IgD-negative memory B cell (primary cell): ENCODE measurements around the gene C12orf57. TPM values are rescaled to one million over a fixed set of nuclear protein-coding genes. Genes with fewer than 3 reads are reported as not detected.
A peak's percentile ranks its signal among the peaks of the same experiment; 100 is the strongest.

Experiments
- H3K27ac Mint-ChIP-seq, 3 donors: one replicate each; pipeline ENCODE4 v1.8.0; 2020 to 2022; ENCODE audit warnings: mild to moderate bottlenecking in 3 of 3, mixed read lengths in 3 of 3, moderate library complexity in 1 of 3
- H3K27me3 Mint-ChIP-seq: one replicate; pipeline ENCODE4 v1.8.0; 2021; ENCODE audit warnings: mixed read lengths
- H3K36me3 Mint-ChIP-seq: one replicate; pipeline ENCODE4 v1.8.0; 2020; ENCODE audit warnings: mild to moderate bottlenecking, mixed read lengths
- H3K4me1 Mint-ChIP-seq, 3 donors: one replicate each; pipeline ENCODE4 v1.8.0; 2020 to 2022; ENCODE audit warnings: mixed read lengths in 3 of 3, mild to moderate bottlenecking in 1 of 3
- H3K4me3 Mint-ChIP-seq, 4 donors: one replicate each; pipeline ENCODE4 v1.8.0; 2020 to 2022; ENCODE audit warnings: mild to moderate bottlenecking in 4 of 4, mixed read lengths in 4 of 4, moderate library complexity in 3 of 4
- H3K9me3 Mint-ChIP-seq, 3 donors: one replicate each; pipeline ENCODE4 v1.8.0; 2020 to 2021; ENCODE audit warnings: mixed read lengths in 3 of 3, mild to moderate bottlenecking in 1 of 3
- polyA plus RNA-seq: library from polyadenylated mRNA; unstranded; fragments of 300-500 nt; fragmentation: Illumina TruSeq; gene quantifications from one replicate; pipeline ENCODE4 v1.2.3, GENCODE V29; 2021

The C12orf57 gene
- polyA plus RNA-seq, 1 donor from 2014 or later, result 141 TPM

DNA sequence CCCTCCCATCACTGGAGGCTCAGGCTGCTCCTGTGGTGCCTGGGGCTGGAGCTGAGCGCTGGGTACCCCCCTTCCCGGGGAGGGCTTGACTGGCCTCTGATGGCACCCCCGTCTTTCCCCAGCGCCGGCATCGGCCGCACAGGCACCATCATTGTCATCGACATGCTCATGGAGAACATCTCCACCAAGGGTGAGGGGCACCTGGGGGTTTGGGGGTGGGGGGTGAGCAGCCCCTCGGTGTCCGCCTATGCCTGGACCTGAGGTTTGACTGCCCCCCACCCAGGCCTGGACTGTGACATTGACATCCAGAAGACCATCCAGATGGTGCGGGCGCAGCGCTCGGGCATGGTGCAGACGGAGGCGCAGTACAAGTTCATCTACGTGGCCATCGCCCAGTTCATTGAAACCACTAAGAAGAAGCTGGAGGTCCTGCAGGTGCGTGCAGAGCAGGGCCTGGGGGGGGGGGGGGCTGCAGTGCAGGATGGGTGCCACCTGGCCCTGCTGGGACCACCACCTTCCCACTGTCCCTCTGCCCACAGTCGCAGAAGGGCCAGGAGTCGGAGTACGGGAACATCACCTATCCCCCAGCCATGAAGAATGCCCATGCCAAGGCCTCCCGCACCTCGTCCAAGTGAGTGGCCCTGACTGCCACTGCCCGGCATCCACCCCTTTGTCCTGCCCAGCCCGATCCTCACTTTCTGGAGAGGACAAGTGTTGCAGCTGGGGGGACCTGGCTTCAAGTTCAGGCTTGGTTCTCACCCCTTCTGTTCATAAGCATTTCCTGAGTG, 16.2 kb downstream of the C12orf57 start:
- H3K36me3 Mint-ChIP-seq, result peaks cover 15% of the 10 kb centered on the region
- H3K27ac Mint-ChIP-seq, result peak overlapping the region; percentile 94 to 99 (median 95)
- no peaks in the 10 kb centered on the region for H3K27me3 Mint-ChIP-seq
- H3K9me3 Mint-ChIP-seq, result no peaks in the 10 kb centered on the region
- peak overlapping the region; percentile 76 to 95 (median 88) for H3K4me3 Mint-ChIP-seq
- H3K4me1 Mint-ChIP-seq, result peaks cover 44 to 70% (median 69%) of the 10 kb centered on the region in 3 donors

- peaks cover 48 to 67% (median 67%) of the 10 kb centered on the region in 3 donors for H3K4me1 Mint-ChIP-seq
- peak overlapping the region; percentile 76 to 95 (median 86) for H3K4me3 Mint-ChIP-seq
- H3K9me3 Mint-ChIP-seq, result no peaks in the 10 kb centered on the region
- peak overlapping the region; percentile 93 to 99 (median 95) for H3K27ac Mint-ChIP-seq
- peaks cover 12% of the 10 kb centered on the region for H3K36me3 Mint-ChIP-seq
- H3K27me3 Mint-ChIP-seq, result no peaks in the 10 kb centered on the region
These were observed 16.9 kb downstream of the C12orf57 start for GRCh38 chr12:6960593-6961277.

GRCh38 chr12:6961278-6961694, 17.5 kb downstream of the C12orf57 start:
- Mint-ChIP-seq H3K36me3 (peaks cover 12% of the 10 kb centered on the region), H3K4me3 (peak overlapping the region; percentile 44 to 95 (median 86)), H3K4me1 (peaks cover 48 to 63% (median 61%) of the 10 kb centered on the region in 3 donors), H3K27ac (peak overlapping the region; percentile 93 to 99 (median 95)), H3K27me3 (no peaks in the 10 kb centered on the region), H3K9me3 (no peaks in the 10 kb centered on the region)

- Mint-ChIP-seq H3K9me3 (no peaks in the 10 kb centered on the region), H3K36me3 (peaks cover 9% of the 10 kb centered on the region), H3K4me1 (peaks cover 43 to 58% (median 56%) of the 10 kb centered on the region in 3 donors), H3K27me3 (no peaks in the 10 kb centered on the region), H3K4me3 (peak overlapping the region; percentile 46 to 95 (median 86)), H3K27ac (peak overlapping the region; percentile 93 to 99 (median 95))
These were observed 18.0 kb downstream of the C12orf57 start for GRCh38 chr12:6961695-6962284.

DNA sequence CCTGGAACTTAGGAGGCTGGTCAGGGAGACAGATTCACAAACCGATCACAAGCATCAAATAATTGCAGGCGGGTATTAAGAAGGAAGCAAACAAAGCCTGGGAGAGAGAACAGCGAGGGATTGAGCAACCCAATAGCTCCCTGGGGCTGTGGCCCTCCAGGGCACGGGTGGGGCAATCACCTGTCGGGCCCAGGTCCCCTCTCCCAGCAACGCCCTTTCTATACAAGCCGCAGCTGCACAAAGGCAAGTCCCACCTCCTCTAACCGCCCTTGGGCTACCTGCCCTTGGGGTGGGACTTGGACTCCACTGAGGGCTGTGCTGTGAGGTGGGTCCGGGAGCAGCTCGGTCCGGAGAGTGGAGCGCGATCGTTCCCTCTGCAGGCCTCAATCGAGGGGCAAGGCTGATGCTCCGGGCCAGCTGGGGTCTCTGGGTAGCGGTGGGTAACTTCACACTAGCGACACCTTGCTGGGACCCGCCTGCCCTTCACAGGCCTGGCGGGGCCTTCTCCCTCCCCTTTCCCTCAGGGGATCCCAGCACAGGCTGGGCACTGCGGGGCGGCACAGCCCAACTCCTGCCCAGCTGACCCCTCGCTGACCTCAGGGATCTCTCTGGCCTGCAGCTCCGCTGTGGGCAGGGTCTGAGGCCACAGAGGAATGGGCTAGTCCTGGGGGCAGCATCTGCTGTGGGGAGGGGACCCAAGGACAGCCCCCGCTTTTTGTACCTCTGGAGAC, 18.6 kb downstream of the C12orf57 start:
- H3K36me3 Mint-ChIP-seq, result peaks cover 4% of the 10 kb centered on the region
- peak overlapping the region; percentile 93 to 99 (median 95) for H3K27ac Mint-ChIP-seq
- H3K27me3 Mint-ChIP-seq, result no peaks in the 10 kb centered on the region
- peak overlapping the region in 3 of 4 donors; percentile 46 to 95 (median 86) for H3K4me3 Mint-ChIP-seq
- peaks cover 38 to 57% (median 51%) of the 10 kb centered on the region in 3 donors for H3K4me1 Mint-ChIP-seq
- H3K9me3 Mint-ChIP-seq, result no peaks in the 10 kb centered on the region

DNA sequence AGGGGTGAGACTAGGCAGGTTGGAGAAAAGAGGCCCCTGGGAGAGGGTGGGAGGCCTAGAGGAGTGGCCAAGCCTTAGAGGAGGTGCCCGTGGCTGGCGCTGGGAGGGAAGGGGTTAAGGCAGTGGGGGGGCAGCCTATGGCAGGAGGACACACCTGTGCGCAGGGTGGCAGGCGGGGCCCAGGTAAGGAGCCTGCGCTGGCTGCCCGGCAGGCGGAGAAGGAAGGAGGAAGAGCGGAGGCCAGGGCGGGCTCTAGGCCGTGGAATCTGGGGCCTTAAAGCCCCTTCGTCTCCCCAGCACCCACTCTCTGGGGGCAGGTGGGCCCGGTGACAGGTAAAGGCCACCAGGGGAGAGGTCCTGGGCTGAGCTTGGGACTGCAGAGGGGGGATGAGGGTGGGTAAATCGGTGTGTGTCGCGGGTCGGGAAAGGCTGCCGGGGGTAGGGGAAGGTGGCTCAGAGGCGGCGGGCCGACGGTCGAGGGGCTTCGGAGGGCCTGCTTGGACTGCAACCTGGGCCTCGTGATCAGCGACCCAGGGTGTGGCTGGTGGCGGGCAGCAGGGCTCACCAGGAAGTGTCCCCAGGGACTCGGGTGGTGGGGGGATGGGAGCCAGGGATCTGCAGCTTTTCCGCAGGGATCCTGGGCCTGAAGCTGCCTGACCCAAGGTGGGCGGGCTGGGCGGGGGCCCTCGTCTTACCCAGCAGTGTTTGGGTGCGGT, 19.4 kb downstream of the C12orf57 start:
- H3K27me3 Mint-ChIP-seq, result no peaks in the 10 kb centered on the region
- H3K4me3 Mint-ChIP-seq, result peak overlapping the region in 1 of 4 donors; percentile 58
- no peaks in the 10 kb centered on the region for H3K9me3 Mint-ChIP-seq
- H3K4me1 Mint-ChIP-seq, result peaks cover 36 to 51% (median 44%) of the 10 kb centered on the region in 3 donors
- peak overlapping the region in 2 of 3 donors; percentile 39 to 95 for H3K27ac Mint-ChIP-seq
- H3K36me3 Mint-ChIP-seq, result peaks cover 4% of the 10 kb centered on the region

DNA sequence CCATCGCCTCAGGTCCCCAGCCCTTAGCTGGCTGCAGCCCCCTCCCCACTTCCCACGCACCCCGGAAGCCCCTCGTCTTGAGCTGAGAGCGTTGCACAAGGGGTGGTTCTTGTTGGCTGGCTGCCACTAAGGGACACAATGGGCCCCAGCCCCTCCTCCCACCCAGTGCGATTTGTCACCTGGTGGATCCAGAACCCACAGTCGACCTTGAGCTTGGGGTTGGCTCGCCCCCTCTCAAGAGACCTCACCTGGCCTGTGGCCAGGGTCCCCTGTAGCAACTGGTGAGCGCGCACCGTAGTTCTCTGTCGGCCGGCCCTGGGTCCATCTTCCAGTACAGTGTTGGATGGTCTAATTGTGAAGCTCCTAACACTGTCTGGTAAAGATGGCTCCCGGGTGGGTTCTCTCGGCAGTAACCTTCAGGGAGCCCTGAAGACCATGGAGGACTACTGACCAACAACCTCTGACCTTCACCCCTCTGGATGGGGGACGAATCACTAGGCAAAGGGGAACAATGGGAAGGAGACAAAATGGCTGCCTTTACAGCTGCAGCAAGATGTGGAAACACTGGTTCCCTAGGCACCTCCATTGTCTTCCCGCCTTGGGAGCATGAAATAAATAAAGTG, 20.1 kb downstream of the C12orf57 start:
- H3K4me3 Mint-ChIP-seq, result peak overlapping the region in 1 of 4 donors; percentile 66
- H3K27me3 Mint-ChIP-seq, result no peaks in the 10 kb centered on the region
- peaks cover 30 to 49% (median 41%) of the 10 kb centered on the region in 3 donors for H3K4me1 Mint-ChIP-seq
- H3K9me3 Mint-ChIP-seq, result no peaks in the 10 kb centered on the region
- peaks cover 4% of the 10 kb centered on the region for H3K36me3 Mint-ChIP-seq
- H3K27ac Mint-ChIP-seq, result peak overlapping the region in 2 of 3 donors; percentile 53 to 70

- Mint-ChIP-seq H3K27ac (peak overlapping the region; percentile 70 to 90 (median 72)), H3K9me3 (no peaks in the 10 kb centered on the region), H3K4me3 (peak overlapping the region in 1 of 4 donors; percentile 66), H3K27me3 (no peaks in the 10 kb centered on the region), H3K36me3 (peaks cover 1% of the 10 kb centered on the region), H3K4me1 (peaks cover 29 to 48% (median 39%) of the 10 kb centered on the region in 3 donors)
These were observed 20.8 kb downstream of the C12orf57 start for GRCh38 chr12:6964605-6965025.

DNA sequence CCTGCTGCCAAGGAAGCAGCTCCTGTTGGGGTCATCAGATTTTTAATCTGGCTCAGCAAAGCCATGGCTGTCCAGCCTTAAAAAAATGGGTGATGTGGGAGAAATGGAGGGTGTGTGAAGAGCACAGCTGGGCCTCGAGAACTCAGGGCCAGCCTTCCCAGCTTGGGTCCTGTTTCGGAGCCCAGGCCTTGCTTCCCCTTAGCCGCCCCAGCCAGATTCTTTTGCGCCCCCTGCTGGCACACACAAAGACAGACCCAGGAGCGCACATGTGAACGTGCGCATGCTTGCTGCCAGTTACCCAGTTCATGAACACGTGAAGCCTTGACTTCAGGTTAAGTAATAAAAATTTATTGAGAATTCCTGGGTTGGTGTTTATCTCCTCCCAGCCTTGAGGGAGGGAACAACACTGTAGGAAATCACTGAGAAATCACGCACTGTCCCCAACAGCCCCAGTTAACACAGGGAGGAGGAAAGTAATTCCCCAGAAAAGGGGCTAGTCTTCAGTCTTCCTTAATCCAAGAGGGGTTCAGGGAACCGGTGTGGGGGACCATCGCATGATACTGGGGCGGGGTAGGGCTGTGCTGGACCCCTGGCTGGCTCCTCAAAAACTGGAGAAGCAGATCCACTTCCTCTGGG, 21.3 kb downstream of the C12orf57 start:
- Mint-ChIP-seq H3K36me3 (peaks cover 1% of the 10 kb centered on the region), H3K4me3 (peak overlapping the region in 1 of 4 donors; percentile 66)

GRCh38 chr12:6965714-6966113, 21.9 kb downstream of the C12orf57 start:
- peak overlapping the region in 1 of 3 donors; percentile 70 for H3K27ac Mint-ChIP-seq
- peaks cover 1% of the 10 kb centered on the region for H3K36me3 Mint-ChIP-seq
- peaks cover 32 to 46% (median 34%) of the 10 kb centered on the region in 3 donors for H3K4me1 Mint-ChIP-seq
- peak overlapping the region in 1 of 4 donors; percentile 66 for H3K4me3 Mint-ChIP-seq
- no peaks in the 10 kb centered on the region for H3K27me3 Mint-ChIP-seq
- no peaks in the 10 kb centered on the region for H3K9me3 Mint-ChIP-seq

More for the DNA sequence above, 21.3 kb downstream of the C12orf57 start:
- Mint-ChIP-seq H3K9me3 (no peaks in the 10 kb centered on the region), H3K27me3 (no peaks in the 10 kb centered on the region), H3K27ac (peak overlapping the region; percentile 70 to 90 (median 72)), H3K4me1 (peaks cover 29 to 48% (median 39%) of the 10 kb centered on the region in 3 donors)

DNA sequence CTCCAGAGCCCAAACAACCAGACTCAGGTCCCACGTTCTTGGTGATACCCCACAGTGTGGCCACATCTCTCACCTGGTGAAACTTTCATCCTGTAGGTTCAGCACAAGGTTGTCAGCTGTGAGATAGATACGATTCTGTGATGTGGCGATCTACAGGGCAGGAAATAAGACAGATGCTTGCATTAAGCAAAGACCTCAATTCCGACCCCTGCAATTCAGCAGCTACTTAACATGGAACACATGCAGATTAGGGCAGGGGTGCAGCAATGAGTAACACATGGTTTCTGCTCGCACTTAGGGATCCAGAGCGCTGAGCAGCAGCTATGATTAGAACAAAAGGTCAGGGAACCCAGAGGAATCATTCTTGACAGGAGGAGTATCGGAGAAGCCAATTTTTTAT, 22.5 kb downstream of the C12orf57 start:
- Mint-ChIP-seq H3K4me3 (peak overlapping the region in 1 of 4 donors; percentile 70), H3K9me3 (no peaks in the 10 kb centered on the region), H3K4me1 (peaks cover 32 to 43% (median 32%) of the 10 kb centered on the region in 3 donors), H3K27ac (peak overlapping the region in 1 of 3 donors; percentile 47), H3K27me3 (no peaks in the 10 kb centered on the region), H3K36me3 (peaks cover 3% of the 10 kb centered on the region)

GRCh38 chr12:6967651-6968100, 23.9 kb downstream of the C12orf57 start:
- Mint-ChIP-seq H3K27me3 (no peaks in the 10 kb centered on the region), H3K4me3 (peak overlapping the region in 2 of 4 donors; percentile 31 to 37), H3K36me3 (peaks cover 3% of the 10 kb centered on the region), H3K4me1 (peaks cover 32 to 38% (median 34%) of the 10 kb centered on the region in 3 donors), H3K9me3 (no peaks in the 10 kb centered on the region), H3K27ac (peak overlapping the region in 1 of 3 donors; percentile 14)

- peaks cover 3% of the 10 kb centered on the region for H3K36me3 Mint-ChIP-seq
- H3K27ac Mint-ChIP-seq, result peak overlapping the region in 1 of 3 donors; percentile 73
- no peaks in the 10 kb centered on the region for H3K9me3 Mint-ChIP-seq
- peaks cover 32 to 38% (median 35%) of the 10 kb centered on the region in 3 donors for H3K4me1 Mint-ChIP-seq
- peak overlapping the region; percentile 39 to 100 (median 97) for H3K4me3 Mint-ChIP-seq
- no peaks in the 10 kb centered on the region for H3K27me3 Mint-ChIP-seq
These were observed 24.6 kb downstream of the C12orf57 start for GRCh38 chr12:6968426-6968825.
